Astrocyte (in vitro differentiated cells and primary cell): ENCODE results near the gene LRTM2. TPM values are rescaled to one million over a fixed set of nuclear protein-coding genes. Genes with fewer than 3 reads are reported as not detected.

Source experiments
- DNase-seq: peaks from one replicate; pipeline ENCODE4 v3.0.0-alpha.2; 2010; ENCODE audit warnings: low read depth
- FAIRE-seq: peaks from 2 replicates; lab custom pipeline; 2011; peaks lifted over from hg19 to GRCh38; lab: Jason Lieb, UNC
- H2AFZ ChIP-seq: 2 replicates; pipeline ENCODE4 v1.6.0; 2012; ENCODE audit warnings: low read depth, low read length, inconsistent platforms
- H3K27ac ChIP-seq: 2 replicates; pipeline ENCODE4 v1.5.1; 2011; ENCODE audit warnings: low read depth, low read length, inconsistent platforms
- H3K27me3 ChIP-seq: 2 replicates; pipeline ENCODE4 v1.6.0; 2011; ENCODE audit warnings: low read length, inconsistent platforms; ENCODE audit not compliant: insufficient read depth
- H3K36me3 ChIP-seq: 2 replicates; pipeline ENCODE4 v1.5.1; 2011; ENCODE audit warnings: low read length, inconsistent platforms; ENCODE audit not compliant: insufficient read depth
- H3K4me1 ChIP-seq: 2 replicates; pipeline ENCODE4 v1.5.1; 2011; ENCODE audit warnings: low read length, inconsistent platforms; ENCODE audit not compliant: insufficient read depth
- H3K4me2 ChIP-seq: 2 replicates; pipeline ENCODE4 v1.6.0; 2012; ENCODE audit warnings: low read length, inconsistent platforms
- H3K4me3 ChIP-seq: 2 replicates; pipeline ENCODE4 v1.5.1; 2011; ENCODE audit warnings: low read depth, mild to moderate bottlenecking, low read length, inconsistent platforms; ENCODE audit not compliant: insufficient read depth
- H3K79me2 ChIP-seq: 2 replicates; pipeline ENCODE4 v1.6.0; 2012; ENCODE audit warnings: mild to moderate bottlenecking, low read length, inconsistent platforms; ENCODE audit not compliant: insufficient read depth
- H3K9ac ChIP-seq: 2 replicates; pipeline ENCODE4 v1.6.0; 2012; ENCODE audit warnings: mild to moderate bottlenecking, low read length, inconsistent platforms
- H3K9me3 ChIP-seq: 2 replicates; pipeline ENCODE4 v1.5.1; 2012; ENCODE audit warnings: low read depth, mild to moderate bottlenecking, low read length, inconsistent platforms; ENCODE audit not compliant: insufficient read depth
- H4K20me1 ChIP-seq: 2 replicates; pipeline ENCODE4 v1.6.0; 2012; ENCODE audit warnings: low read length, inconsistent platforms; ENCODE audit not compliant: insufficient read depth
- H3K27ac Mint-ChIP-seq: one replicate; pipeline ENCODE4 v1.8.0; 2021; ENCODE audit warnings: mild to moderate bottlenecking, mixed read lengths; ENCODE audit not compliant: unreplicated experiment
- H3K27me3 Mint-ChIP-seq: one replicate; pipeline ENCODE4 v1.8.0; 2021; ENCODE audit warnings: low read depth, mixed read lengths; ENCODE audit not compliant: unreplicated experiment
- H3K36me3 Mint-ChIP-seq: one replicate; pipeline ENCODE4 v1.8.0; 2021; ENCODE audit warnings: low read depth, mixed read lengths; ENCODE audit not compliant: unreplicated experiment
- H3K4me1 Mint-ChIP-seq: one replicate; pipeline ENCODE4 v1.8.0; 2021; ENCODE audit warnings: low read depth, mixed read lengths; ENCODE audit not compliant: unreplicated experiment
- H3K4me3 Mint-ChIP-seq: one replicate; pipeline ENCODE4 v1.8.0; 2021; ENCODE audit warnings: mild to moderate bottlenecking, moderate library complexity, mixed read lengths; ENCODE audit not compliant: unreplicated experiment
- H3K9me3 Mint-ChIP-seq: one replicate; pipeline ENCODE4 v1.8.0; 2021; ENCODE audit warnings: mild to moderate bottlenecking, mixed read lengths; ENCODE audit not compliant: unreplicated experiment
- CTCF ChIP-seq: IDR thresholded peaks from 2 replicates; pipeline ENCODE4 v1.5.1; 2011; ENCODE audit warnings: low read depth, mild to moderate bottlenecking, inconsistent platforms, low read length, moderate library complexity; ENCODE audit not compliant: insufficient read depth
- EZH2 ChIP-seq: IDR thresholded peaks from 2 replicates; pipeline ENCODE4 v1.6.1; 2012; ENCODE audit warnings: mild to moderate bottlenecking, low read length, inconsistent platforms; ENCODE audit not compliant: insufficient read depth
- total RNA-seq: library from RNA; stranded (reverse); gene quantifications from 2 replicates; pipeline ENCODE4 v1.2.1, GENCODE V29; 2021

LRTM2 gene
- total RNA-seq, 1 donor from 2014 or later = not detected

- TF ChIP-seq CTCF (no peak), EZH2 (no peak)
- Mint-ChIP-seq H3K27me3 (no peaks in the 10 kb centered on the region), H3K4me1 (peaks cover 55% of the 10 kb centered on the region), H3K27ac (no peak overlapping the region), H3K4me3 (no peak overlapping the region), H3K36me3 (peaks cover 5% of the 10 kb centered on the region), H3K9me3 (no peaks in the 10 kb centered on the region)
- DNase-seq (no peak), FAIRE-seq (peak; percentile 34)
- H4K20me1 ChIP-seq = peaks cover 30% of the 10 kb centered on the region
- H3K36me3 ChIP-seq = peaks cover 6% of the 10 kb centered on the region
- no peaks in the 10 kb centered on the region for H3K27me3 ChIP-seq
- H2AFZ ChIP-seq = no peak overlapping the region
- peaks cover 3% of the 10 kb centered on the region for H3K79me2 ChIP-seq
- no peak overlapping the region for H3K9ac ChIP-seq
- no peak overlapping the region for H3K4me3 ChIP-seq
- H3K4me1 ChIP-seq = peaks cover 32% of the 10 kb centered on the region
- no peaks in the 10 kb centered on the region for H3K9me3 ChIP-seq
- no peak overlapping the region for H3K27ac ChIP-seq
- no peak overlapping the region for H3K4me2 ChIP-seq
Observed at GRCh38 chr12:1778911-1779310, 41.5 kb upstream of the LRTM2 start.

- H3K9me3 Mint-ChIP-seq = no peaks in the 10 kb centered on the region
- no peak overlapping the region for H3K4me3 Mint-ChIP-seq
- Histone ChIP-seq H3K4me2 (peak overlapping the region; percentile 27), H4K20me1 (peaks cover 30% of the 10 kb centered on the region), H3K9ac (no peak overlapping the region), H3K4me3 (no peak overlapping the region), H3K79me2 (no peaks in the 10 kb centered on the region), H3K27me3 (no peaks in the 10 kb centered on the region), H3K9me3 (no peaks in the 10 kb centered on the region), H2AFZ (no peak overlapping the region), H3K36me3 (peaks cover 6% of the 10 kb centered on the region), H3K27ac (no peak overlapping the region), H3K4me1 (peaks cover 32% of the 10 kb centered on the region)
- no peaks in the 10 kb centered on the region for H3K27me3 Mint-ChIP-seq
- no peak overlapping the region for H3K27ac Mint-ChIP-seq
- TF ChIP-seq CTCF = no peak
- TF ChIP-seq EZH2 = no peak
- peaks cover 10% of the 10 kb centered on the region for H3K36me3 Mint-ChIP-seq
- FAIRE-seq (peak; percentile 41), DNase-seq (peak; percentile 85)
- peaks cover 52% of the 10 kb centered on the region for H3K4me1 Mint-ChIP-seq
Observed at GRCh38 chr12:1779783-1780182, 40.6 kb upstream of the LRTM2 start.

- Histone ChIP-seq H4K20me1 (peaks cover 24% of the 10 kb centered on the region), H3K4me3 (no peak overlapping the region), H3K4me1 (peaks cover 24% of the 10 kb centered on the region), H3K79me2 (no peaks in the 10 kb centered on the region), H3K36me3 (peaks cover 12% of the 10 kb centered on the region), H3K9ac (no peak overlapping the region), H2AFZ (no peak overlapping the region), H3K27ac (no peak overlapping the region), H3K9me3 (no peaks in the 10 kb centered on the region), H3K4me2 (no peak overlapping the region), H3K27me3 (no peaks in the 10 kb centered on the region)
- H3K27ac Mint-ChIP-seq = no peak overlapping the region
- no peak overlapping the region for H3K4me3 Mint-ChIP-seq
- FAIRE-seq (no peak), DNase-seq (peak; percentile 57)
- TF ChIP-seq CTCF (no peak), EZH2 (no peak)
- no peaks in the 10 kb centered on the region for H3K27me3 Mint-ChIP-seq
- peaks cover 10% of the 10 kb centered on the region for H3K36me3 Mint-ChIP-seq
- no peaks in the 10 kb centered on the region for H3K9me3 Mint-ChIP-seq
- peaks cover 36% of the 10 kb centered on the region for H3K4me1 Mint-ChIP-seq
Observed at GRCh38 chr12:1781772-1782171, 38.6 kb upstream of the LRTM2 start.
